Vagina (tissue), 2 donors: ENCODE data around the gene NUDT22.

Experiments used
- CTCF ChIP-seq, 3 experiments: fragments of 450-650 bp in 2 of 3; fragments of 200-600 bp in 1 of 3; sonication (generic) in 1 of 3; IDR thresholded peaks; one replicate each; pipeline ENCODE4 v1.5.1; 2017 to 2019; ENCODE audit warnings: antibody characterized with exemption in 3 of 3, mild to moderate bottlenecking in 2 of 3, moderate library complexity in 2 of 3
- POLR2A ChIP-seq, 2 donors: fragments of 450-650 bp; IDR thresholded peaks; one replicate each; pipeline ENCODE4 v1.6.1; 2017; ENCODE audit warnings: antibody characterized with exemption in 2 of 2, mild to moderate bottlenecking in 2 of 2, moderate library complexity in 2 of 2
- POLR2AphosphoS5 ChIP-seq, 2 donors: sonication (generic); formaldehyde crosslinking; IDR thresholded peaks; one replicate each; pipeline ENCODE4 v1.9.0; 2017; ENCODE audit warnings: antibody characterized with exemption in 2 of 2, mild to moderate bottlenecking in 2 of 2, low read depth in 1 of 2; ENCODE audit not compliant: insufficient read depth in 1 of 2

GRCh38 chr11:64186492-64187165 is 39.4 kb upstream of the NUDT22 start:
- no peak for TF ChIP-seq POLR2AphosphoS5 (IDR thresholded peaks at IDR 0.05; ENCODE audit: insufficient read depth in 1 of 2, low read depth in 1 of 2)
- TF ChIP-seq CTCF (IDR thresholded peaks at IDR 0.05) = no peak
- no peak for TF ChIP-seq POLR2A (IDR thresholded peaks at IDR 0.05)
